GM23338 (cell line): ENCODE measurements around the gene EVC. TPM values are rescaled to one million over a fixed set of nuclear protein-coding genes. Genes with fewer than 3 reads are reported as not detected.

ENCODE experiments used
- ATAC-seq: fragments of 200-7000 bp; cut with Tn5 transposase; 3 replicates; pipeline ENCODE4 v1.9.1; 2020
- DNase-seq: peaks from one replicate; pipeline ENCODE4 v3.0.0-alpha.2; 2015; ENCODE audit warnings: low spot score
- H2AFZ ChIP-seq: fragments of 200-600 bp; sonication (generic); 2 replicates; pipeline ENCODE4 v1.8.0; 2016; ENCODE audit warnings: antibody characterized with exemption, mild to moderate bottlenecking, moderate library complexity
- H3F3A ChIP-seq: fragments of 200-600 bp; sonication (generic); replicated peaks from 2 replicates; pipeline ENCODE4 v1.8.0; 2017; ENCODE audit warnings: antibody characterized with exemption, mixed run types, low read depth
- H3K27ac ChIP-seq: fragments of 200-600 bp; sonication (generic); 2 replicates; pipeline ENCODE4 v1.6.1; 2016; ENCODE audit warnings: low read depth
- H3K27me3 ChIP-seq: fragments of 200-600 bp; sonication (generic); 2 replicates; pipeline ENCODE4 v1.8.0; 2016; ENCODE audit warnings: mild to moderate bottlenecking, mixed run types, moderate library complexity; ENCODE audit not compliant: insufficient read depth
- H3K36me3 ChIP-seq: fragments of 200-600 bp; sonication (generic); 2 replicates; pipeline ENCODE4 v1.8.0; 2016; ENCODE audit warnings: mild to moderate bottlenecking; ENCODE audit not compliant: insufficient read depth
- H3K4me1 ChIP-seq: fragments of 200-600 bp; sonication (generic); 2 replicates; pipeline ENCODE4 v1.8.0; 2016; ENCODE audit warnings: mild to moderate bottlenecking, moderate library complexity; ENCODE audit not compliant: insufficient read depth
- H3K4me2 ChIP-seq: fragments of 200-600 bp; sonication (generic); 2 replicates; pipeline ENCODE4 v1.7.1; 2017; ENCODE audit warnings: mixed run types
- H3K4me3 ChIP-seq: fragments of 200-600 bp; sonication (generic); 2 replicates; pipeline ENCODE4 v1.6.1; 2016; ENCODE audit warnings: mixed run types
- H3K79me2 ChIP-seq: fragments of 200-600 bp; sonication (generic); replicated peaks from 2 replicates; pipeline ENCODE4 v1.8.0; 2017; ENCODE audit warnings: mild to moderate bottlenecking; ENCODE audit not compliant: insufficient read depth
- H3K9me2 ChIP-seq: fragments of 200-600 bp; sonication (generic); 2 replicates; pipeline ENCODE4 v1.8.0; 2017; ENCODE audit not compliant: insufficient read depth
- H4K20me1 ChIP-seq: fragments of 200-600 bp; sonication (generic); replicated peaks from 2 replicates; pipeline ENCODE4 v1.8.0; 2017; ENCODE audit warnings: mild to moderate bottlenecking; ENCODE audit not compliant: insufficient read depth
- H3K27ac Mint-ChIP-seq: 2 replicates; pipeline ENCODE4 v1.8.0; 2020; ENCODE audit warnings: inconsistent platforms, mild to moderate bottlenecking, moderate library complexity, mixed read lengths
- H3K27me3 Mint-ChIP-seq: 3 replicates; pipeline ENCODE4 v1.8.0; 2022; ENCODE audit warnings: low read depth, mild to moderate bottlenecking, moderate library complexity, mixed read lengths, inconsistent platforms; ENCODE audit not compliant: insufficient read depth, poor library complexity
- H3K36me3 Mint-ChIP-seq: 3 replicates; pipeline ENCODE4 v1.8.0; 2021; ENCODE audit warnings: low read depth, mild to moderate bottlenecking, inconsistent platforms, moderate library complexity, mixed read lengths
- H3K4me1 Mint-ChIP-seq: 3 replicates; pipeline ENCODE4 v1.8.0; 2020; ENCODE audit warnings: mild to moderate bottlenecking, inconsistent platforms, mixed read lengths
- H3K4me3 Mint-ChIP-seq: 3 replicates; pipeline ENCODE4 v1.8.0; 2021; ENCODE audit warnings: moderate library complexity, mild to moderate bottlenecking, inconsistent platforms, mixed read lengths
- H3K9me3 Mint-ChIP-seq: 3 replicates; pipeline ENCODE4 v1.8.0; 2020; ENCODE audit warnings: moderate library complexity, mild to moderate bottlenecking, inconsistent platforms, mixed read lengths
- CREB1 ChIP-seq: fragments of 250-450 bp; sonication (Bioruptor Pico); IDR thresholded peaks from 2 replicates; pipeline ENCODE4 v1.5.0; 2020; ENCODE audit warnings: low read depth, mild to moderate bottlenecking, moderate library complexity
- CTCF ChIP-seq, 2 experiments: fragments of 200-600 bp in 1 of 2; sonication (generic) in 1 of 2; conservative IDR thresholded peaks; 2 replicates each; pipeline versions ENCODE4 v1.5.1 to v1.6.1; 2016 to 2017; ENCODE audit warnings: antibody characterized with exemption in 2 of 2, low read depth in 2 of 2, mild to moderate bottlenecking in 2 of 2, moderate library complexity in 1 of 2
- EZH2 ChIP-seq: fragments of 200-600 bp; sonication (generic); IDR thresholded peaks from one replicate; pipeline ENCODE4 v1.8.0; 2017; ENCODE audit warnings: antibody characterized with exemption, mild to moderate bottlenecking, low read depth; ENCODE audit not compliant: unreplicated experiment
- EZH2phosphoT487 ChIP-seq: fragments of 200-600 bp; sonication (generic); IDR thresholded peaks from one replicate; pipeline ENCODE4 v1.8.1; 2018; ENCODE audit warnings: antibody characterized with exemption; ENCODE audit not compliant: unreplicated experiment
- JUNB ChIP-seq: IDR thresholded peaks from one replicate; pipeline ENCODE4 v1.6.1; 2016; ENCODE audit warnings: antibody characterized with exemption; ENCODE audit not compliant: unreplicated experiment
- NANOG ChIP-seq: IDR thresholded peaks from 2 replicates; pipeline ENCODE4 v1.6.1; 2016; ENCODE audit warnings: antibody characterized with exemption, borderline replicate concordance
- STAT1 ChIP-seq: IDR thresholded peaks from one replicate; pipeline ENCODE4 v1.6.1; 2016; ENCODE audit warnings: antibody characterized with exemption; ENCODE audit not compliant: unreplicated experiment
- ZNF462 ChIP-seq: fragments of 250-450 bp; sonication (Bioruptor Pico); IDR thresholded peaks from 2 replicates; pipeline ENCODE4 v1.5.0; 2020; ENCODE audit warnings: mild to moderate bottlenecking, moderate library complexity
- polyA plus RNA-seq: library from polyadenylated mRNA; unstranded; fragments of >200 nt; fragmentation: Nextera tagmentation; extraction: Ambion mirVana; gene quantifications from 2 replicates; pipeline ENCODE4 v1.2.1, GENCODE V29; 2016
- total RNA-seq: library from RNA; depleted of rRNA; stranded (reverse); fragments of >200 nt; shearing (Covaris generic); gene quantifications from 2 replicates; pipeline ENCODE4 v1.2.3, GENCODE V29; 2014
- TF ChIP-seq, protein P1 (sequence below): IDR thresholded peaks from one replicate; pipeline ENCODE4 v1.6.1; 2018; ENCODE audit warnings: antibody characterized with exemption; ENCODE audit not compliant: unreplicated experiment

EVC gene
- total and polyA plus RNA-seq, 2 experiments from 2014 or later: 1.7 to 12.8 TPM

GRCh38 chr4:5823542-5824211 lies 112.7 kb downstream of the EVC start (continued):
- TF ChIP-seq CTCF (conservative IDR thresholded peaks at IDR 0.05; ENCODE audit: low read depth in 2 of 2) (no peak), EZH2 (no peak)
- TF ChIP-seq, protein P1, sequence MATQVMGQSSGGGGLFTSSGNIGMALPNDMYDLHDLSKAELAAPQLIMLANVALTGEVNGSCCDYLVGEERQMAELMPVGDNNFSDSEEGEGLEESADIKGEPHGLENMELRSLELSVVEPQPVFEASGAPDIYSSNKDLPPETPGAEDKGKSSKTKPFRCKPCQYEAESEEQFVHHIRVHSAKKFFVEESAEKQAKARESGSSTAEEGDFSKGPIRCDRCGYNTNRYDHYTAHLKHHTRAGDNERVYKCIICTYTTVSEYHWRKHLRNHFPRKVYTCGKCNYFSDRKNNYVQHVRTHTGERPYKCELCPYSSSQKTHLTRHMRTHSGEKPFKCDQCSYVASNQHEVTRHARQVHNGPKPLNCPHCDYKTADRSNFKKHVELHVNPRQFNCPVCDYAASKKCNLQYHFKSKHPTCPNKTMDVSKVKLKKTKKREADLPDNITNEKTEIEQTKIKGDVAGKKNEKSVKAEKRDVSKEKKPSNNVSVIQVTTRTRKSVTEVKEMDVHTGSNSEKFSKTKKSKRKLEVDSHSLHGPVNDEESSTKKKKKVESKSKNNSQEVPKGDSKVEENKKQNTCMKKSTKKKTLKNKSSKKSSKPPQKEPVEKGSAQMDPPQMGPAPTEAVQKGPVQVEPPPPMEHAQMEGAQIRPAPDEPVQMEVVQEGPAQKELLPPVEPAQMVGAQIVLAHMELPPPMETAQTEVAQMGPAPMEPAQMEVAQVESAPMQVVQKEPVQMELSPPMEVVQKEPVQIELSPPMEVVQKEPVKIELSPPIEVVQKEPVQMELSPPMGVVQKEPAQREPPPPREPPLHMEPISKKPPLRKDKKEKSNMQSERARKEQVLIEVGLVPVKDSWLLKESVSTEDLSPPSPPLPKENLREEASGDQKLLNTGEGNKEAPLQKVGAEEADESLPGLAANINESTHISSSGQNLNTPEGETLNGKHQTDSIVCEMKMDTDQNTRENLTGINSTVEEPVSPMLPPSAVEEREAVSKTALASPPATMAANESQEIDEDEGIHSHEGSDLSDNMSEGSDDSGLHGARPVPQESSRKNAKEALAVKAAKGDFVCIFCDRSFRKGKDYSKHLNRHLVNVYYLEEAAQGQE: no peak

GRCh38 chr4:5824227-5824626 lies 113.2 kb downstream of the EVC start:
- no peak for ATAC-seq
- H3K79me2 ChIP-seq: no peaks in the 10 kb centered on the region
- peaks cover 10% of the 10 kb centered on the region for H3K36me3 ChIP-seq
- peaks cover 84% of the 10 kb centered on the region for H3K36me3 Mint-ChIP-seq
- H3K27me3 Mint-ChIP-seq: peaks cover 10% of the 10 kb centered on the region
- DNase-seq: no peak
- no peak overlapping the region for H2AFZ ChIP-seq
- no peaks in the 10 kb centered on the region for H3K9me3 Mint-ChIP-seq
- no peak overlapping the region for H3K4me3 Mint-ChIP-seq
- peaks cover 8% of the 10 kb centered on the region; the same call in 1 of the 2 replicates for H3F3A ChIP-seq
- H3K4me1 ChIP-seq: no peaks in the 10 kb centered on the region
- H3K9me2 ChIP-seq: no peaks in the 10 kb centered on the region
- peaks cover 6% of the 10 kb centered on the region; the same call in 1 of the 3 replicates for H3K4me1 Mint-ChIP-seq
- H3K27ac Mint-ChIP-seq: no peak overlapping the region
- H3K27ac ChIP-seq: no peak overlapping the region
- H3K4me3 ChIP-seq: no peak overlapping the region
- H4K20me1 ChIP-seq: peaks cover 27% of the 10 kb centered on the region
- no peaks in the 10 kb centered on the region for H3K27me3 ChIP-seq
- H3K4me2 ChIP-seq: no peak overlapping the region
- TF ChIP-seq NANOG: no peak
- TF ChIP-seq ZNF462: no peak
- TF ChIP-seq CREB1 (CRISPR knock-in tag): no peak
- TF ChIP-seq EZH2phosphoT487: no peak
- no peak for TF ChIP-seq STAT1
- TF ChIP-seq JUNB: no peak
- no peak for TF ChIP-seq EZH2
- TF ChIP-seq, protein P1: no peak
